SK-N-SH treated with all-trans-retinoic acid at 6 μM for 48 hours (cell line): ENCODE measurements around the gene NFKB1.

Experiments
- CREB5 ChIP-seq: fragments of 250-450 bp; sonication (Bioruptor Pico); IDR thresholded peaks from 2 replicates; pipeline ENCODE4 v1.5.1; 2020; ENCODE audit warnings: low read depth, mild to moderate bottlenecking, moderate library complexity
- PATZ1 ChIP-seq: fragments of 250-450 bp; sonication (Bioruptor Pico); IDR thresholded peaks from 2 replicates; pipeline ENCODE4 v1.8.0; 2020; ENCODE audit warnings: mild to moderate bottlenecking, moderate library complexity, borderline replicate concordance
- TOX ChIP-seq: fragments of 250-450 bp; sonication (Bioruptor Pico); IDR thresholded peaks from 2 replicates; pipeline ENCODE4 v1.8.0; 2021; ENCODE audit warnings: mild to moderate bottlenecking, moderate library complexity, borderline replicate concordance

- TF ChIP-seq TOX (no peak), CREB5 (no peak), PATZ1 (no peak)
Observed at GRCh38 chr4:102580463-102580842, 79.3 kb downstream of the NFKB1 start.
